NCI-H2029 treated with DMSO at 0.1 percent for 48 hours (cell line): ENCODE results near the gene CCDC86.

ENCODE experiments used
- DNase-seq: peaks from one replicate; lab custom pipeline; 2025; lab: John Stamatoyannopoulos, UW

The CCDC86 gene

GRCh38 chr11:60831143-60831500 is 10.8 kb upstream of the CCDC86 start:
- DNase-seq, result peak; percentile 89

DNA sequence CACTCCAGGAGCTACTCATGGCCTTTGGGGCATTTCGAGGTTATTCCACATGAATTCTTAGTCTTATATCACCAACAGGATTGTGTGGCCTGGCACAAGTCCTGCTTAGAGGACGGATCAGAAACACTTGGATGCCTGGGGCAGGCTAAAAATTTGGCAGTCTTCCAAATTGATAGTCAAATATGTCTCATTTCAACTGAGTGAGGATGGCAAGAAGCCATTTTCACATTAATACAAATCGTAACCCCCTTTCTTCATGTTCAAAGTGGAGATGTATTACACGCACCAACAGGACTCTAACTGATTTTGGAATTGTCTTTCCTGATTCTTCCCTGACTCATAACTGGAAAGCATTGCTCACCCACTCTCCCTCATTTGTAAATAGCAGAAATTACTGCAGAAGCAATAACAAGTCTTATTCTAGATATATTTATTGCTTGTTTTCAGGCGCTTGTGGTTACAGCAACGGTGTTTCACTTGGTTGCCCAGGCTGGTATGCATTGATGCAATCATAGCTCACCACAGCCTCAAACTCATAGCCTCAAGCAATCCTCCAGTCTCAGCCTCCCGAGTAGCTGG is 10.3 kb upstream of the CCDC86 start:
- DNase-seq, result peak; percentile 49

DNA sequence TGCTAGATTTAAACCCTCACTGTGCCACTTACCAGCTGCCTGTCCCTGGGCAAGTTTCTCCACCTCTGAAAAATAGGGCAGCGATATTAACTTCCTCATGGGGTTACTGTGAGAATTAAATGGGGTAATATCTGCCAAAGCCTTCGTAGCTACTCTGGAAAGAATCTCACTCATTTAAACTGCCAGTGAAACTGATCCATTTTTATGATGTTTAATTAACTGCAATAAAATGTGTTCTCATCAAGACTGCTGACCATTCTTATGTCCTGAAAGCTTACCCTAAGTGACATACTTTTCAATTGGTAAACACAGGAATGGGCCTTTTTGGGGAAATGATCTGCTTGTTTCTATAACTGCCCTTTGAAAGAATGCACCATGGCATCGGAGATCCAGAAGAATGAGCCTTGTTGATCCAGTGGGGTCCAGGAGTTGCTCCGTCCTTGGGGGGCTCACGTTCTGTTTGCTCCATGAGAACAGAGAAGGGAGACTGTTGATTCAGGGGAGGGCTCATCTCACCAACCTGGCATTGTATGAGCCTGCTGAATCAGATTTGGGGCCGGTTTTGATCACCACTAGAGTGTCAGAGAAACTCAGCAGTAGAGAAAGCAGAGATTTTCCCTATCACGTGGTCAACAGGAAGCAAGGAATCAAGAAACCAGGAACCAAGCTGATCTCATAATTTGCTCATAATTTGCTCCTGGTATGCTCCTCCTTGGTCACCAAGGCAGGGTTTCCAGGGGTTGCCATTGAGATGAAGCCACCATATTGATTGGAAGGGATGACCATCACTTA is 7.0 kb upstream of the CCDC86 start:
- DNase-seq, result no peak

GRCh38 chr11:60835534-60835846 is 6.4 kb upstream of the CCDC86 start:
- no peak for DNase-seq

- no peak for DNase-seq
These were observed 4.9 kb upstream of the CCDC86 start for GRCh38 chr11:60836866-60837515.

DNA sequence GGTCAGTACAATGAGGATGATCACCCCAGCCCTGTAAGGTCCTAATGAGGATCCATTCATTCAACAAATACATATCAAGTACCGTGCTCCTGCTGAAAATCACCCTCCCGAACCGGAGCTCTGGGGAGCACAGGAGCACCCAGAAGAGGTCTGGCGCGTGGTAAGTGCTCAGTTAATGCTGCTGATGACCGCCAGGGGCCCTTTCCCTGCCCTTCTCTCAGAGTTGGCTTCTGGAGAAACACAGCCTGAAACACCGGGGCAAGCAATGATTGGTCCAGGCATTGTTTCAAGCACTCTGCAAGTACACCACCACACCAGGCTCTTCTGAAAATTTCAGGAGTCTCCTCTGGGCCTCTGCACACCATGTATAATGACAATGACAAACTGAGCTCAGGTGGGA is 3.8 kb upstream of the CCDC86 start:
- DNase-seq, result no peak

- no peak for DNase-seq
These were observed 1.2 kb upstream of the CCDC86 start for GRCh38 chr11:60840470-60841430.

DNA sequence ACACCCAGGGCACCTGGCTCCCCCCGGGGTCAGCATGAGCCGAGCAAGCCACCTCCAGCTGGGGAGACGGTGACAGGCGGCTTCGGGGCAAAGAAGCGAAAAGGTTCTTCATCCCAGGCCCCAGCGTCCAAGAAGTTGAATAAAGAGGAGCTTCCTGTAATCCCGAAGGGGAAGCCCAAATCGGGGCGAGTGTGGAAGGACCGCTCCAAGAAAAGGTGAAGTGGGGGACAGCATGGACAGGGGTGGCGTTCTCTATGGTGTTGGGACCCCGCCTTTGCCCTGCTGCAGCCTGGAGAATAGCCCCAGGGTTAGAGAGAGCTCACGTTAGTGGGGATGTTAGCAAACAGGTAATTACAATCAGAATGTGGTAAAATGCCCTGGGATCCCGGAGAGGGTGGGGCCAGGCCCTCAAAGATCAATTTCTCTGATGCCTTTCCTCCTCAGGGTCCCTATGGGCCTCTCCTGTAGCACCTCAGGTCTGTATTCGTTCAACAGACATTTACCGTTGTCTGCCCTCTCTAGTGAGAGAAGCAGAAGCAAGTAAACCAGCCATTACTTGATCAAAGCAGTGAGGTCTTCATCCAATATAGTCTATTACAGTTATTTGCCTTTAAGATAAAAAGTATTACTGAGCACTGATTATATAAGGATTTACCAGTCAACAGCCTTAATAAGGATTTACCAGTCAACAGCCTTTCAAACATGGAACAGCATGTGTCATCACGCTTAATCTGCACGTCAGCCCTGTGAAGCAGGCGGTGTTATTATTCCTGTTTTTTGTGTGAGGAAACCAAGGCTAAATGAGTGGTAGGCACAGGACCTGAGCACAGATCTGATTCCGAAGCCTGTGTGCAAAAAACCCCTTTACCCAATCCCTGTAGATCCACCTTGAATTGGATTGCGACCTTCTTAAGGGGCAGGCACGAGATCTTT is 1.0 kb downstream of the CCDC86 start:
- DNase-seq, result no peak

- no peak for DNase-seq
These were observed 2.3 kb downstream of the CCDC86 start for GRCh38 chr11:60844045-60844869.

DNA sequence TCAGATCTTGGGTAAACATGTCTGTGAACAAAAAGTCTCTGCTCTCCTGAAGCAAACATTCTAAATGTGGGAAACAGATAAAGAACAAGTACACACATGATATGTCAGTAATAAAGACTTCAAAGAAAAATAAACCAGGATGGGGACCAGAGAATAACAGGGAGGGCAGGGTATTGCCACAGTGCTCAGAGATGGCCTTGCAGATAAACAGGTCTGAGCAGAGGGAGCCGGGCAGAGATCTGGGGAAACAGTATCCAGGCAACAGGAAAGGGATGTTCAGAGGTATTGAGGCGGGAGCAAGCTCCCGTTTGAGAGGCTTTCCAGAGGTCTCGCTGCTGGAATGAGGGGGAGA is 2.9 kb downstream of the CCDC86 start:
- no peak for DNase-seq

- no peak for DNase-seq
These were observed 3.4 kb downstream of the CCDC86 start for GRCh38 chr11:60845338-60845737.

- DNase-seq, result no peak
These were observed 5.4 kb downstream of the CCDC86 start for GRCh38 chr11:60847281-60847680.

DNA sequence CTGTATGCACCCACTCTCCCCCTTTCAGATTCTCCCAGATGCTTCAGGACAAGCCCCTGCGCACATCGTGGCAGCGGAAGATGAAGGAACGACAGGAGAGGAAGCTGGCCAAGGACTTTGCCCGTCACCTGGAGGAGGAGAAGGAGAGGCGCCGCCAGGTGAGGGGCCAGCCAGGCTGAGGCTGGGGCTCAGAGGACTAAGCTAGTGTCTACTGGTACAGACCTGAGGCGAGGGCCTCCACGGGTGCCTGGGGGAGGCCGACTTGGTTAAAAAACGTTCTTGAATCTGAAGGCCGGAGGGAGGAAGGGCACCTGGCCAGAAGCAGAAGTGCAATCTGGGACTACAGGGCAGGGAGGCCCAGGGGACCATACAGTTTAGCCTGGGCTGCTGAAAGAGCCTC is 6.0 kb downstream of the CCDC86 start:
- DNase-seq, result no peak

GRCh38 chr11:60848714-60849151 is 6.8 kb downstream of the CCDC86 start:
- DNase-seq, result no peak

DNA sequence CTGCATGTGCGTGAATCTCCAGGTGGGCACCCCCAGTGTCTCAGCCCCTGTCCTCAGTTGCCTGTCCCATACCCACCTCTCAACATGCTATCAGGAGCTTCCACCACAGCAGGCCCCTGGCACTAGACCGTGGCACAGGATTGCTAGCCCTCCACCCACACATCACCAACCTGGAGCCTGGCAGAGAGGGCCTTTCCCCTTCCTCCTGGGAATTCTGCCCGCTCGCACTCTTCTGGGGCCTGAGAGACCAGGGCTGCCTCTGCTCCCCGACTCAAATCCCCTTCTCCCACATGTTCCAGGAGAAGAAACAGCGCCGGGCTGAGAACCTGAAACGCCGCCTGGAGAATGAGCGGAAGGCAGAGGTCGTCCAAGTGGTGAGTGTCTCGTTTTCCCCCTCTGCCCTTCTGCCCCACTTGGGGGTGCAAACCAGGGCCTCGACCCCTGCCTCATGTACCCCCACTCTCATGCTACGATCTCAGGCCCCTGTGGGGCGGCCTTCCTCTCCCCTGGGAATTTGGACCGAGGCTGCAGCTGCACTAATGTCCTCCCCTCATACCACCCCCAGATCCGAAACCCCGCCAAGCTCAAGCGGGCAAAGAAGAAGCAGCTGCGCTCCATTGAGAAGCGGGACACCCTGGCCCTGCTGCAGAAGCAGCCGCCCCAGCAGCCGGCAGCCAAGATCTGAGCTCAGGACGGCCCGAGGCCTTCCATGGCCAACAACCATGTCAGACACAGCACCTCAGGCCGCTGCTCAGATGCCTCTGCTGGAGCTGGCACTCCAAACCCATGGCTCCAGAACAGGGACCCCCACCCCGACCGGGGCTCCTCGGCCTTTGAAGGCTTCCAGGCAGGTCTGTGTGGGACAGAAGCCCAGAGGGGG is 8.0 kb downstream of the CCDC86 start:
- no peak for DNase-seq

- no peak for DNase-seq
These were observed 9.6 kb downstream of the CCDC86 start for GRCh38 chr11:60851327-60852104.

DNA sequence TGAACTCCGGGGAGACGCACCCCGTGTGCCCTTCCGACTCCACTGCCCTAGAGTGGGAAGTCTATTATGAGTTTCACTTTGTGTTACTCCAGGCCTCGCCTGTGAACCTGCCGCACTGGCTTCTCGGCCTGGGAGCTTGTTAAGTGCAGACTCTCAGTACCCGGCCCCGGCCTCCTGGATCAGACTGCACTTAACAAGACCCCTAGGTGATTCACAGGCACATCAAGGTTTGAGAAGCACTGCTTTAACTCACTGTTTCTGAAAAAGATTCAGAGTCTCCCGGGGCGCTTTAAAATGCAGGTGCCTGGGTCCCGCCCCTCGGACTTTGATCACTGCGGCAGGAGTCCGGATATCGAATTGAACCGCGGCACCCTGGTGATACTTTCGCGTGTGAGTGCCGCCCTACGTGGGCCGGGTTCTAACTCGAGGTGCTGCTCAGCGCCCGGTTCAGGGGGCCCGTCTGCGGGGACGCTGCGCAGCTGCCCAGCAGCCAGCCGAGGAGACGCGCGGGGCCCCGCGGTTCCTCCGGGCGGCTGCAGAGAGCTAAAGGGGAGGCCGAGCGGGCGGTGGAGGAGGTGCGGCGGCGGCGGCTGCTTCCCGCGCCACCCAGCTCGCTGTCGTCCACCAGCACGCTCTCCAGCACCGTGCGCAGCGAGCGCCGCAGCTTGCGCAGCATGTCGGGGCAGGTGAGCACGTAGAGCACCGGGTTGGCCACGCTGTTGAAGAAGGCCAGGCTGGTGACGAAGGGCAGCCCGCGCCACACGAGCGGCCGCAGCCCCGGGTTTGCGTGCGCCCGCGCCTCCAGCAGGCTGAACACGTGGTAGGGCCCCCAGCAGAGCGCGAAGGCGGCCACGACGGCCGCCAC is 10.4 kb downstream of the CCDC86 start:
- DNase-seq, result no peak
